ENCODE data around the gene TRIM38.
"Not testable (repeated sequence)": the region's sequence is repeated elsewhere in the genome, so short reads cannot be mapped to it uniquely, and the experiment has no call there.

TRIM38 gene

DNA sequence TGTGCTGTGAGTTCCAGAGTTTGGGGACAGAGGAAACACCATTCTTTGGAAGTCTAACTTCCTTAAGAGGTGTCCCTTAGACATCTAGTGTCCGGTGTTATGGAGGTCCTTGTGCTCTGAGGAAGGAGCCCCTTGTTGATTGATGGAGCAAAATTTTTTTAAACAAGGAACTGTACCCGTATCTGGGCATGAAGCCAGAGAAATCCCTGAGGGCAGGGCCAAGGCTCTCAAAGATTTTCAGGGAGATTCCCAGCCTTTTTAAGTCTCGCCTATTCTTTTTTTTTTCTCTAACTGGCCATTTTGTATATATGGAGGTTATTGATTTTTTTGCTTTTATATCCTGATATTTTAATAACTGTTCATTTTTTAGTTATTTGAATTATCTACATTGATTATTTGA lies 45.9 kb downstream of the TRIM38 start:
- no peak for DNase-seq

GRCh38 chr6:26009817-26010216 lies 47.2 kb downstream of the TRIM38 start:
- DNase-seq: no peak

DNA sequence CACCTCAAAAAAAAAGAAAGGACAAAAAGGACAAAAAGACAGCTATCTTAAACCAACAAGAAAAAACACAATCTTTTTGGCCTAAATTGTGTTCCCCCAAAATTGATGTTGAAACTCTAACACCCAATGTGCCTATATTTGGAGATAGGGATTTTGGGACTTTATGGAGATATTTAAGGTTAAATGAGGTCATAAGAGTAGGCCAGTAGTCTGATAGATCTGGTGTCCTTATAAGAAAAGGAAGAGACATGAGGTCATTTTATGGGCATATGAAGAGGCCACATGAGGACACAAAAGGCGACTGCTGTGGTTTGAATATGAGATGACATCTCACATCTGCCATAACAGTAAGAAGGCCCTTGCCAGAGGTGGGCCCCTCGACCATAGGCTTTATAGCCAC lies 49.5 kb downstream of the TRIM38 start:
- no peak for DNase-seq

GRCh38 chr6:26014386-26014785 lies 51.8 kb downstream of the TRIM38 start:
- not testable (repeated sequence) for DNase-seq

- no peak for DNase-seq
Measured at GRCh38 chr6:26016245-26016962, 53.8 kb downstream of the TRIM38 start.

- DNase-seq: no peak
Measured at GRCh38 chr6:26016963-26017631, 54.5 kb downstream of the TRIM38 start.

DNA sequence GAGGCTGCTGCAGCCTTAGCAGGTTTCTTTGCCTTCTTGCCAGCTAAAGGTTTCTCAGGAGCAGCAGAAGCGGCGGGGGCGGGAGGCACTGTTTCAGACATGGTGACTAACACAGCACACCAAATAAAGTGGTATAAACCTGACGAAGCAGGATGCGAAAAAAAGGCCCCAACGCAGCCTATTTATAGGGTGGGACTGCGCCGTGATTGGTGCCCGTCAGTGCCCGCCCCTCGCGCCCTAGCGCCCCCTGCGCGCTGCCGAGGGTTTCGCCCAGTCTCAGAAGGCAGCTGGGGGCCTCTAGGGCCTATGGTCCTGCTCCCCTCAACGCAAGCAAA lies 55.0 kb downstream of the TRIM38 start:
- peak; percentile 46 for DNase-seq

- no peak for DNase-seq
Measured at GRCh38 chr6:26019261-26019830, 56.7 kb downstream of the TRIM38 start.

GRCh38 chr6:26019967-26020328 lies 57.3 kb downstream of the TRIM38 start:
- no peak for DNase-seq

DNA sequence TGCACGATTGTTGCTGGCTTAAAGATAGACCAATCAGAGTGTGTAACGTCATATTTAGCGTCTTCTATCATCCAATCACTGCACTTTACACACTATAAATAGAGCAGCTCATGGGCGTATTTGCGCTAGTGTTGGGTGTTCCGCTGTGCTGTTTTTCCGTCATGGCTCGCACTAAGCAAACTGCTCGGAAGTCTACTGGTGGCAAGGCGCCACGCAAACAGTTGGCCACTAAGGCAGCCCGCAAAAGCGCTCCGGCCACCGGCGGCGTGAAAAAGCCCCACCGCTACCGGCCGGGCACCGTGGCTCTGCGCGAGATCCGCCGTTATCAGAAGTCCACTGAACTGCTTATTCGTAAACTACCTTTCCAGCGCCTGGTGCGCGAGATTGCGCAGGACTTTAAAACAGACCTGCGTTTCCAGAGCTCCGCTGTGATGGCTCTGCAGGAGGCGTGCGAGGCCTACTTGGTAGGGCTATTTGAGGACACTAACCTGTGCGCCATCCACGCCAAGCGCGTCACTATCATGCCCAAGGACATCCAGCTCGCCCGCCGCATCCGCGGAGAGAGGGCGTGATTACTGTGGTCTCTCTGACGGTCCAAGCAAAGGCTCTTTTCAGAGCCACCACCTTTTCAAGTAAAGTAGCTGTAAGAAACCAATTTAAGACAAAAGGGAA lies 57.9 kb downstream of the TRIM38 start:
- peak; percentile 68 for DNase-seq

DNA sequence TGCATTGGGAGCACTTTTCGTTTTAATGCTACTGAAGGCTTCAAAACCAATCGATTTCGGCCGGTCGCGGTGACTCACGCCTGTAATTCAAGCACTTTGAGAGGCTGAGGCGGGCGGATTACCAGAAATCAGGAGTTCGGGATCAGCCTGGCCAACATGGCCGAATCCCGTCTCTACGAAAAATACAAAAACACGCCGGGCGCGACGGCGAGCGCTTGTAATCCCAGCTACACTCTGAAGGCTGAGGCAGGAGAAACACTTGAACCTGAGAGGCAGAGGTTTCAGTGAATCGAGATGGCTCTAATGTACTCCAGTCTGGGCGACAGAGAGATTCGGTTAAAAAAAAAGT lies 58.4 kb downstream of the TRIM38 start:
- DNase-seq: peak; percentile 35

DNA sequence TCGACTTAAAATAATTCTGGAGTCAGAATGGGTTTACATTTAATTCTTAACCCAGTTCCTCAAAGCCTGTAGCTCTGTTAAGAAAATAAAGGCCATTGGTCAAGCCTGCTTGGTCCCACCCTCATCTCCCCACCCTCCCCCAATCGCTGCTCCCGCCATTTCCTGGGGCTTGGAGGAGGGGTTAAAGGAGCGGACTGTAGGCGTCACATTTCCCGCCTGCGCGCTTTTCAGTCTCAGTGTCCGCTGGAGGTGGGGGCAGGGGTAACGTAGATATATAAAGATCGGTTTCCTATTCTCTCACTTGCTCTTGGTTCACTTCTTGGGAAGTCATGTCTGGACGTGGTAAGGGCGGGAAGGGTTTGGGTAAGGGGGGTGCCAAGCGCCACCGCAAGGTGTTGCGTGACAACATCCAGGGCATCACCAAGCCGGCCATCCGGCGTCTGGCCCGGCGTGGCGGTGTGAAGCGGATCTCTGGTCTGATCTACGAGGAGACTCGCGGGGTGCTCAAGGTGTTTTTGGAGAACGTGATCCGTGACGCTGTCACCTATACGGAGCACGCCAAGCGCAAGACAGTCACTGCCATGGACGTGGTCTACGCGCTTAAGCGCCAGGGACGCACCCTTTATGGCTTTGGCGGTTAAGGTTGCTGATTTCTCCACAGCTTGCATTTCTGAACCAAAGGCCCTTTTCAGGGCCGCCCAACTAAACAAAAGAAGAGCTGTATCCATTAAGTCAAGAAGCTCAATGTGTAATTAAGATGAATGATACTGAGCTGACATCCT lies 58.9 kb downstream of the TRIM38 start:
- DNase-seq: peak; percentile 75

GRCh38 chr6:26022132-26022472 lies 59.5 kb downstream of the TRIM38 start:
- DNase-seq: no peak

GRCh38 chr6:26022737-26023136 lies 60.1 kb downstream of the TRIM38 start:
- no peak for DNase-seq

GRCh38 chr6:26024651-26025046 lies 62.0 kb downstream of the TRIM38 start:
- no peak for DNase-seq

- DNase-seq: no peak
Measured at GRCh38 chr6:26025047-26025893, 62.7 kb downstream of the TRIM38 start.

DNA sequence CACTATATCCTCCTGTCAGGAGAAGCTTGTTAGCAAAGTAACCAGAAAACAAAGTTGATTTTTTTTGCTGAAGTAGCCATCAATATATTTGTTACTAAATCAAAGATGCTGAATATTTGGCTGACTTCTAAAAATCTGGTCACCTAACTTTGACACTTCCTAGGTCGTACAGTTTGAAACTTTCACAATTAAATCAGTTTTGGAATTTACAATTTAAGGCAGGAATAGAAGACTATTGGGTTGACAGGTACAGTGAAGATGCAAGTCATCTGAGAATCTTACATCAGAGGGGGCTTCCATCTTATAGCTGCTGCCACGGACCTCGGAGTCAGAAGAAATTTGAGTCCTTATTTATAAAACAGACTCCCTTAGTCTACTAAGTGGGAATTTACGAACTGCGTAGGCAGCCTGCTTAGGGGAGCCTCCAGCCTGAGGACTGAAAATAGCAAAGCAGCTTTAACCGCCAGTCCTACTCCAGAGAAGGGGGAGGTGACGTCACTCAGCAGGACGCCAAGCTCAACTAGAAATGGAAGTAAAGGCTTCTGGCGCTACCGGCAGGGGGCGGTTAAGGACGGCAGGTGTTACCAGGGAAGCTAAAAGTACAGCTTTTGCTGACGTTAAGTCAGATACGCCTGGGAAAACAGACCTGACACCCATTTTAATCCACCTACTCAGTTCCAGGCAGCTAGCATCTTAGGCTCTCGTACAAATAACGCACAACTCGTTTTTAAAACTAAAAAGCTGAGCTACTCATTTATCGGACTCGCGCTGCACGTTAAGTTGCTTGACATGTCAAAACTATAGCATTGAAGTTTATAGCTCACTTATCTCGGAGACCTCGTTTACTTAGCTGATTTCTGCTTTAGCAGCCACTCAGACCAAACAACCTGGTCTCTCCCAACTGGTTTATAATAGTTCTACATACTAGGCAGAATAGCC lies 63.6 kb downstream of the TRIM38 start:
- peak; percentile 77 for DNase-seq

DNA sequence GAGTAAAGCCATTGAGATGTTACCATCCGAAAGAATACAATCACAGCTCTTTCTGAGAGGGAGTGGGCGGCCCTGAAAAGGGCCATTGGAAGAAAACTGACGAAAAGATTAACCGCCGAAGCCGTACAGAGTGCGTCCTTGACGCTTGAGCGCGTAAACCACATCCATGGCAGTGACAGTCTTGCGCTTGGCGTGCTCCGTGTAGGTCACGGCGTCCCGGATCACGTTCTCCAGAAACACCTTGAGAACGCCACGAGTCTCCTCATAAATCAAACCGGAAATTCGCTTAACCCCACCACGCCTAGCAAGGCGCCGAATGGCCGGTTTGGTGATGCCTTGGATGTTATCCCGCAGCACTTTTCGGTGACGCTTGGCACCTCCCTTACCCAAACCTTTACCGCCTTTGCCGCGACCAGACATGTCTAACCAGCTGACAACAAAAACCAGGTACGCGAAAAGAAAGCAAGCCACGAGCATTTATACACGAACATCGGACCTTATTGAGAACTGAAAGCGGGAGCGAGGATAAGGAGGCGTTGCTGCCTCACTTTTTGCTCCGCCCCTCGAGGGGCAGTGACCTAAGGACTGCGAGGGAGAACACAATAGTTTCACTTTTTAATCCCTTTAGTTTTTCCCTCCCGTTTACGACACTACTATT lies 64.4 kb downstream of the TRIM38 start:
- peak; percentile 81 for DNase-seq

DNA sequence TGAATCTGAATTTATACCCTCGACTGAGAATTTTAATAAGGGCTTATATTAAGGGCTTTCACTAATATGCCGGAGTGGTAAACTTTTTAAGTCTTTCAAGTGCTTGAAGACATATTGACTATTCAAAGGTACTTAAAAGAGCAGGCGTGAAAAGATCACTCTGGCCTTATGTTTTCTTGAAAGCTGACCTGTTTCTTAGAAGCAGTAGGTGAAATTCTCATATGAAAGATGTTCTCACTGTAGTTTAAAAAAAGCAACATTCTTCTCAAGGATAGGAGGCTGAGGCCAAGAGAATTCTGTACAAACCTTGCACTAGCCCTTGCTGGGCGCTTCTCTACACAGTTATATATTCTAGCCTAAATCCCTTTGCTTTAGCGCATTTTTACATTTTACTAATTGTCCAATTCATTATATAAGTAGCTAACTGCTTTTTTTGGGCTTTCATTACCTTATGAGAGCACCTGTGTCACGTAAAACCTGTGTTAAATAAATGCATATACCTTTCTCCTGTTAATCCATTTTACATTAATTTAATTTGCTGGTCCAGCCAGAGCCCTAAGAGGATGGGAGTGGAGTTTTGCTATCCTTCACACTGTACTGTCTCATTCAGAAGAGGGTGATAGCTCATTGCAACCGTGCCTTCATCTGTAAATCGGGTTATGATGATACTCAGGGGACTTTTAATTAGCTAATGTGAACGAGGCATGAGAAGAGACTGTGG lies 65.0 kb downstream of the TRIM38 start:
- DNase-seq: no peak

- DNase-seq: no peak
Measured at GRCh38 chr6:26028212-26028745, 65.7 kb downstream of the TRIM38 start.

Data from activated effector memory CD4-positive, alpha-beta T cell treated with Interleukin-2 at 50 U/mL for 16 hours (primary cell).